GM21576 (cell line): ENCODE results near the gene NFIC.
"Not testable (repeated sequence)": the region's sequence is repeated elsewhere in the genome, so short reads cannot be mapped to it uniquely, and the experiment has no call there.

Experiments
- ATAC-seq: cut with Tn5 transposase; IDR thresholded peaks from one replicate; pipeline ENCODE4 v1.9.1; 2021; ENCODE audit warnings: mild to moderate bottlenecking, moderate library complexity; ENCODE audit not compliant: unreplicated experiment

Gene NFIC

DNA sequence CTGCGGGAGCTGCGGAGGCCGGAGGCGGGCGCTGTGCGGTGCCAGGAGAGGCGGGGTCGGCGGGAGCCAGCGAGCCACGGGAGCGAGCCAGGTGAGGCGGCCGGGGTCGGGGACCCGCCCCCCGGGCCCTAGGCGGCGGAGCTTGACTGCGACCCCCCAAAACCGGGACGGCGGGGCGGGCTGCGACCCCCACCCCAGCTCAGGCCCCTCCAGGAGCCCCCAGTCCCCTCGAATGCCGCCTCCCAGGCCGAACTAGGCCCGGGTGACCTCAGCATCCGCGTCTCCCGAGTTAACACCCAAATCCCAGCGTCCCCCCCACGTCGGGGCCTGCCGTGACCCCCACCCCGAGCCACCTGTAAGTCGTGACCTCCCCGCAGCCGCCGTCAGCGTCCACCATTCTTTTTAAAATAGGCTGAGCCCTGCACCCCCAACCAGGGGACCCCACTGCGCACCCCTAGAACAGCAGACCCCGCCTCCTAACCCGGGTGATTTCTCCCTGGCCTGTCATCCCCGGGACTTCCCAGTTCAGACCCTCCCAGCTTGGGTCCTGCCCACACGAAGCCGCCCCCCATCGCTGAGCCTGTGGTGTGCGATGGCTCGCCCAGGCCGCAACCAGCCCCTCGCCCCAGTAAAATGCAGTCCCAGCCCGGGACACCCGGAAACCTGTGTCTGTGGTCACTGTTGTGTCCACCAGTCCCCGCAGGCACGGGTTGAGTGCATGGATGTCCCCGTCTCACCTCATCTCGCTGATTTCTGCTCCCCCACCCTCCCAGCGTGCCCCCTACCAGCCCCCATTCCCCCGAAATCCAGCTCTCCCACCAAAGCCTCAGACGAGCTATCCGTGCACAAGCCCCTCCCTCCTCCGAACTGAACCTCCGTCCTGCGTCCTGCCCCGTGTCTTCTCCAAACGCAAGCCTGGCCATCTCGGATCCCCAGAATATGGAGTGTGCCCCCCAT lies 140.3 kb downstream of the NFIC start:
- ATAC-seq, result peak; percentile 23

DNA sequence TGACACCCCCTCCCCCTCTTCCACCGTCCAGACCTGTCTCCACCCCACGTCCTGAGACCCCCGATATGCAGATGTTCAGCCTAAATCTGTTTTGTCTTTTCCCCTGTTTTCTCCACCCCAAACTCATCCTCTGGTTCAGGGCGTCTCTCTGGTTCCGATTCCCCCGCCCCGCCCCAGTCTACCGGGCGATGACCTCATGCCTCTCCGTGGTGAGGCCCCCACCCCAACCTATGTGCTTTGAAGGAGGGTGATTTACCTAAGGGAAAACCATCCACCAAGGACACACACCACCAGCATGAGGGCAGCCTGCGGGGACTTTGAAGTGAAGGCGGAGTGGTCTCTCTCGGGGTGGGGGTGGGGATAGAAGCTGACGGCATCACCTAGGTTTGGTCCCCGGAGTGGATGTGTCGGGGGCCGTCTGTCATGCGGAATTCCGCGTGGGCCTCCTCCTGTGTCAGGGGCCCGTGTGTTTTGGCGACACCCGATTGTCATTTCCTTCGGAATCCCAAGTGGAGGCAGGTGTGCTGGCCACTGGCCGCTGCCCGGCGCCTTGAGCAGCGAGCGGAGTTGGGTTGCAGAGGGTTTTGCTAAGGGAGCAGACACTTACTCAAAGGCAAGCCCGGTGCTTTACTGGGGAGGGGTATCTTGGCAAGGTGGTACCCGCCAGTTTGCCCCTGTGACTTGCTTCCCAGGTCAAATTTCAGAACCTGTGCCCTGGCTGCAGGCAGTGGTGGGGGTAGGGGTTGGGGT lies 141.2 kb downstream of the NFIC start:
- ATAC-seq, result no peak

DNA sequence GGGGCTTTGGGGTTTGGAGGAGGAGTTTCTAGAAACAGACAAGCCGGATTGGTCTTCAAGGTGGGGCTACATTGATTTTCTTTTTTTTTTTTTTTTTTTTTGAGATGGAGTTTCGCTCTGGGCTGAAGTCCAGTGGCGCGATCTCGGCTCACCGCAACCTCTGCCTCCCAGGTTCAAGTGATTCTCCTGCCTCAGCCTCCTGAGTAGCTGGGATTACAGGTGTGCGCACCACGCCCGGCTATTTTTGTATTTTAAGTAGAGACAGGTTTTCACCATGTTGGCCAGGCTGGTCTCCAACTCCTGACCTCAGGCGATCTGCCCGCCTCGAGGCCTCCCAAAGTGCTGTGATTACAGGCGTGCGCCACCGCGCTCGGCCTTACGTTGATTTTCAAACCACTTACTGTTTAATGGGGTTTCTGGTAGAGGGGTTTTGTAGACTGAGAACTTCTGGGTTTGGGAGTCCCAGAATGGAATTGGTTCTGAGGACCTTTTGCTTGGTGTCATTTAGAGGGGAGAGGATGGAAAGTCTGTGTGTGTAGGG lies 141.8 kb downstream of the NFIC start:
- ATAC-seq, result not testable (repeated sequence)

DNA sequence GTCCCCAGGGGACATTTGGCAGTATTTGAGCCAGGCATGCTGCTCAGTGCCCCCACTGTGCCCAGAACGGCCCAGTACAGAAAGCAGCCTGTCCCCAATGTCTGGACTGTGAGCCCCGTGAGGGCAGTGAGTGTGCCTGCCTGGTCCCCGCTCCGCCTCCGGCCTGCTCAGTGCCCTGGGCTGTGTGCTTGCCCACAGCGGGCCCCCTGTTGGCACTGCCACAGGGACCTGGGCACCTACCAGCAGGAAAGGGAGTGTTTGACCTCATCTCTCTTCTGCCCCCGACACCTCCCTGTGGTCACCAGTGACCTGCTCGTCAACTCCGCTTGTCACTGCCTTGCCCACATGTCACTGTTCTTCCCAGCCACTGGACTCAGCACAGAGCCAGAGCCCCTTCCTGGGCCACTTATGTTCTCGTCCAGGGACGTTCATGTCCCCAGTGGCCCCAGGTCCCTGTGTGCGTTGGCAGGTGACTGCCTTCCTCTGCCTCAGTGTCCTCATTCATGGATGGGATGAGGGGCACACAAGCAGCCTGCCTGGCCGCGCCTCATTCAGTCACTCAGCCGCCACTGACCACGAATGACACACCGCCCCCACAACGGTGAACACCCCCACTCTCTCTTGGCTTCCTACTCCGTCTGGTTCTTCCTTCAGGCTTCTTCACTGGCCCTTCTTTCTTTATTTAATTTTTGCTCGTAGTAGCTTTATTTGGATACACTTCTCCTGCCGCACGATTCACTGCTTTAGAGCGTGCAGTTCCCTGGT lies 142.6 kb downstream of the NFIC start:
- no peak for ATAC-seq

DNA sequence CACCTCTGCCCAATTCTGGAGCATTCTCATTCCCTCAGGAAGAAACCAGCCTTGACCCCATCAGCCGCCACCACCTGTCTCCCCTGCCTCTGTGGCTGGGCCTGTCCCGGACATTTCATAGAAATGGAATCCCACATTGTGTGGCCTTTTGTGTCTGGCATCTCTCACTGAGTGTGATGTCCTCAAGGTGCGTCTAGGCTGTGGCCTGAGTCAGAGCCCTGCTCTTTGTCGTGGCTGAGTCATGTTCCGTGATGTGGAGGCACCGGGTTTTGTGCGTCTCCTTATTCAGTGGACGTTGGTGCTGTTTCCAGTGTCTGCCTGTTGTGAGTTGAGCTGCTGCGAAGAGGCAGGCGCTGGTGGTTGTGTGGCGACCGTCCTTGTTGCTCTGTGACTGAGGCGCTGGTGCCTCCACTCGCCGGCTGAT lies 143.2 kb downstream of the NFIC start:
- ATAC-seq, result no peak

DNA sequence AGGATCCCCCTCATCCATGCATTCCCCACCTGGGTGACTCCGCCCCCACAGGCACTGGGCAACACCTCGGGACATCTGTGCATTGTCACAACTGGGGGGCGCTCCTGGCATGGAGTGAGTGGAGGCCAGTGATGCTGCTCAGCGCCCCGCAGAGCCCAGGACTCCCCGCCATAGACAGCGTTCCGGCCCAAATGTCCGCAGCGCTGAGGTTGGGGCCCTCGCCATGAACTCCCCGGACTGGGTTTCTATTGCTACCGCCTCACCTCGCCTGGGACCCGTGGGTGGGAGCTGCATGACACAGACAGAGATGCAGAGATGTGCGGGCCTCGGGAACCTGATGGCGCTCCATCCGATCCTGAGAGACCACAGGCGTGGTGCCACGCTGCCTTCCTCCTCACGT lies 144.3 kb downstream of the NFIC start:
- ATAC-seq, result no peak

DNA sequence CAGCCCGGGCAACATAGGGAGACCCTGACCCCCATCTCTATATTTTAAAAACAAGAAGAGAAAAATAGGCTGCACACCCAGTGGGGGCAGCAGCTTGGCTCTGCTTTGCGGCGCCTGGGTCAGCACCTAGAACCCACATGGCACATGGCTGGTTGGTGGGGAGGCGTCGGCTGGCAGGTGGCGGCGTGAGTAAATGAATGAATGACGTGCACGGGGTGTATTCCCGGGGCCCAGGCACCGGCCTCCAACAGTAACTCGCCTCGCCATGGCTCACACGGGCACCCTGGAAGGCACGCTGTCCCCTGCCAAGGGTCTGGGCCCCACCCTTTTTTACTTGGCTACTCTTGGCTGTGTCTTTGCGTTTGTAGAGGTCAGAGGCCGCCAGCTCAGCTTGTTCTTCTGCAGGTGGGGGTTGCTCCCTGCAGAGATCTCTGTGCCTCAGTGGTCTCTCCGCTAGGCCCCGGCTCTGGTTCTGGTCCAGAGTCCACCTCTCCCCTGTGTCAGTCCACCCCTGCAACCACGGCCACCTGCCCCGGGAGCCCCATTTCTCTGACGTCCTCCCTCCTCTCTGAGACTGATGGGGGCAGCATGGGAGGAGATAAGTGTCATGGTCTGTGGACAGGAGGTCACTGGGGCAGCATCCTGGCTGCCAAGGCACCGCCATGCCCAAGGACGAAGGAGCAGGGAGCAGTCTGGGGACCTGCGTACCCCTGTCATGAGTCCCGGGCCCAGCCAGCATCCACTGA lies 145.3 kb downstream of the NFIC start:
- no peak for ATAC-seq

DNA sequence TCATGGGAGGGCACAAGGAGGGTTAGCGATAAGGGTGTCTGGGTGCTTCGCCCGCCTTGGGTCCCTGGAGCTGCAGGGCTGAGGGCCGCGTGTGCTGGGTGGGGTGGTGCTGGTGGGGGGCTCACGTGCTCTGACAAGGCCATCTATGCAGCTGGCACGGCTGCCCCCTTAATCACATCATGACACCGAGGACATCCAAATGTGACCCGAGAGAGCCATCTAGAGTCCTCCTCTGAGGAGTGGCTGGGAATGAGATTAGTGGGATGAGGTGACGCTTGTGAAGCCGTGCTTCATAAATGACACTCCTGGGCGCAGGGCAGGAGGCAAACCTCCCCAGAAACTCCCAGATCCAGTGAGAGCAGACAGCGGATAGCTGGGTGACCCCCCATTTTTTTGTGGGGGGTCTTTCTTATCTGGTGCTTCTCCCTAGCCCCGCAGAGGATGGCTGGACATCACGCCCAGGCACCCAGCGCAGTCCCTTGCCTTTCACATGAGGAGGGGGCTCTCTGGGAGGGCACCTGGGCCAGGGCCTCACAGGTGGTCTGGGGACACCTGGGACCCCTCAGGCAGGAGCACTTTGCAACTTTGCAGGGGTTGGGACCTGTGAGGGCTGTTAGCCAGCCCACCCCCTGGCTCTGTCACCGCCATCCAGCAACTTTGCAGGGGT lies 146.3 kb downstream of the NFIC start:
- ATAC-seq, result no peak

DNA sequence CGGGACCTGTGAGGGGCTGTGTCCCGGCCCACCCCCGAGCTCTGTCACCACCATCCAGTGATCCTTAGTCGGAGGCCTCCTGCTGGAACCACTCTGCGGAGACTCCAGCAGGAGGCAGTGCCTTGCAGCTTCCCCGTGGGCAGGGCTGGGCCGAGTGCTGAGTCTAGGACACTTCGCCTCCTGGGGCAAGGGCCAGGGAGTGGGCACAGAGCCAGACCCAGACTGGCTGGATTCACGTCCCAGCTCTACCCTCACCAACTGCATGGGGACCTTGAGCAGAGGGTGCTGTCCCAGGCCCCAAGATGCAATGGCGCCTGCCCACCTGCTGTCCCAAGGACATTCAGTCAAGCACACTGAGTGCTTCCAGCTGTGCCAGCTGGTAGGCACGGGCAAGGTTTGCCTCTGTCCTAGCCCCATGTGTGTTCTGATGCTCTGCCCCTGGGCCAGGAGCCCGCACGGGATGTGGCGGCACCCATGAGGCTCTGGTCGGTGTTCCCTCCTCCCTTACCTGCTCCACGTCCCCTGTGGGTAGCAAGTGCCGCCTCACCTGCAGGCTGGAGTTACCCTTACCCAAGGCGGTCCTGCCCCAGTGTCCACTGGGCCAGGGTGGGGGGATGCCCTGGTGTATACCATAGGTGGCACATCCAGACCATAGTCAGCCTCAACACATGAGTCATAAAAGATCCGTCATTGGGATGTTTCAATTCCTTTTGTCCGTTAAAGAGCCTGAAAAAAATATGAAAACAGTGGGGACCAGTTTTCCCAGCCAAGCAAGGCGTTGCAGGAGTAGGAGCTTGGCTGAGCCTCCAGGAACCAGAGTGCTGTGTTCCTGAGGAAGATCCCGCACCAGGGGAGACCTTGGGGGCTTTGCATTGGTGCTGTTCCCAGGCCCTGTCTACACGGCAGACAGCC lies 147.1 kb downstream of the NFIC start:
- no peak for ATAC-seq

DNA sequence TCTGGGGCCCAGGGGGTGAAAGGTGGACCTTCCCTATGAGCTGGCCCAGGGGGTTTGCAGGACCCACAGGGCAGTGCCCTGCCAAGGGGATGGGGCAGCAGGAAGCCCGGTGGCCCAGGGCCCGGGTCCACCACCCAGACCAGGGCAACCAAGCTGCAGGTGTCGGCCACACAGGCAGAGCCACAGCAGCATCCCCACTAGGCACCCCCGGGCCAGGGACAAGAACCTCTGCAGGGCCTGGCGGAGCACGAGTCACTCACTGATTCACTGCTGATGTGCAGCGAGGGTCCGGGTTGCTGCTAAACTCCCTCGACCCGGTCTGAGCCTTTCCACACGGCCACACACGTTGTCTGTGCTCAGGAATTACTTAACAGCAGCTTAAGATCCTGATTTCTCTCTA lies 148.5 kb downstream of the NFIC start:
- ATAC-seq, result no peak

DNA sequence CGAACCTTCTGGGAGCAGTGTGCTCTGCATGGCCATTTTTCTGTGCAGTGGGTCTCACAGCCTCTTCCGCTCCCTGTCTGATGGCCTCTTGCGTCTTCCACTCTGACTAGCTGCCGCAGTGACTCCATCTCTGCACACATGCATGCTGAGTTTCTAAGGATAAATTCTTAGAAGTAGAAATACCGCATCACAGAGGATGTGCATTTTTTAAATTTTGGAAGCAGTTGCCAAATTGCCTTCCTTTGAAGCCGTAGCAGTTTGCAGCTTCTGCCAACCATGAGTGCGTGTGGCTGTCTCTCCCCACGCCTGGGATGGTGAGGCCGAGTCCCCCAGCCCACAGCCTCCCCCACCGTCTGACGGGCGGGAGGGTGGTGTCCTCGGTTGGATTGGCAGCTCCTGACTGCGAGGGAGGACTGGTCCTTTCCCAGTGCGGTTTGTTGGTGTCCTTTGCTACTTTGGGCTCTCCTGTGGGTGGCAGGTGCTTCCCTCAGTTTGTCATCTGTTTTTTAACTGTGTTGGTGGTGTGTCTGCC lies 149.6 kb downstream of the NFIC start:
- ATAC-seq, result no peak

DNA sequence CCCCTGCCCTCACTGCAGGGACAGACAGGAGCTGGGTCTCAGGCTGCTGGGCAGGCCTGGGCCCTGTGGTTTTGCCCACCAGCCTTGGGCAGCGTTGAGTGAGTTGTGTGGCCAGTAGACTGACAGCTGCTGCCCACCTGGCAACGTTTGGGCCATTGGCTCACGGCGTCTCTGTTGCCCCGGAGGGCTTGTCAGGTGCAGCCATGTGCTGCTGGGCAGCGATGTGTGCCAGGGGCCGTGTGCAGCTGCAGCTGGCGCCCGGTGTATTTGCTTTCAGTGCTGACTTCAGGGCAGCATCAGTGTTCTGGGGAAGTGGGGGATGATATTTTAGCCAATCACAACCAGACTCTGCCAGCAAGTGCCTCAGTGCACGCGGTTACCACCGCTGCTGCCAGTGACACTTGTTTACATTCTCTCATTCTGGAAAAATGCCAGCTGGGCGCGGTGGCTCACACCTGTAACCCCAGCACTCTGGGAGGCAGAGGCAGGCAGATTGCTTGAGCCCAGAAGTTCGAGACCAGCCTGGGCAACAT lies 150.4 kb downstream of the NFIC start:
- ATAC-seq, result no peak

DNA sequence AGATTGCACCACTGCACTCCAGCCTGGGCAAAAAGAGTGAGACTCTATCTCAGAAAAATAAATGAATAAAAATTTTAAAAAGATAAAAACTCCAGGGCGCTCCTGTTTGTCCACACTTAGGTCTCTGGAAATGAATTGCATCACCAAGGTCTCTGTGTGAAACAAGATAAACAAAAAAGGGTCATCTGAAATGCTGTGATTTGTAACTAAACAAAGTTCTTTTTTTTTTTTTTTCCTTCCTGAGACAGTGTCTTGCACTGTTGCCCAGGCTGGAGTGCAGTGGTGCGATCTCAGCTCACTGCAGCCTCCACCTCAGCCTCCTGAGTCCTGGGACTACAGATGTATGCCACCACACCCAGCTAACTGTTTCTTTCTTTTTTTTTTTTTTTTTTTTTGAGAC lies 151.3 kb downstream of the NFIC start:
- ATAC-seq, result no peak

DNA sequence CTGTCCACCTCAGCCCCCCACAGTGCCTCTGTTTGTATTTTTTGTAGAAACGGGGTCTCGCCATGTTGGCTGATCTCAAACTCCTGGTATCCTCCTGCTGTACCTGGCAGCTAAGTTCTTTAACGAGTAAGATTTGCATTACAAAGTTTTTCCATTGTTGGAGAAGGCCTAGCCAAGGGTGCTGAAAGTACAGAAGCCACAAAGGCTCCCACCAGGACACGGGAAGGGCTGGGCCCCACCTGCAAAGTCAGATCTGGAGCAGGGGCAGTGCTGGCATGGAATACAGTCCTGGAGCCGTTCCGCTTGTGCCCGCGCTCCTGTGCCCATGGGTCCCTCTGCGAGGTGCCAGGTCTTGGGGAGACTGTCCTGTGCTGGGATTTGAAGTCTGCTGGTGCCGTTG lies 151.9 kb downstream of the NFIC start:
- ATAC-seq, result no peak

DNA sequence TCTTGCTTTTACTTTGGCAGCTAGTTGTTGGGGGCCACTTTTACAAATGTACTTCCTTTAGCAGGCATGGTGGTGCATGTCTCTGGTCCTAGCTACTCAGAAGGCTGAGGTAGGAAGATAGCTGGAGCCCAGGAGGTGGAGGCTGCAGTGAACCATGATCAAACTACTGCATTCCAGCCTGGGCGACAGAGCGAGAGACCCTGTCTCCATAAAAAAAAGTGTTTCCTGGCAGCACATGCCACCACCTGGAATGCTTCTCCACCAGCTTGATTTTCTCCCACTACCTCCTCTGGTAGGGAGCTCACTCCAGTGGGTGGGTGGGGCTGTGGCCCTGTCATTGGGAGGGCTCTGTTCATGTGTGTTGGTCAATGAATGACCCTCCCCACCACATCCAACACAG lies 152.3 kb downstream of the NFIC start:
- ATAC-seq, result no peak
